ENCODE data around the gene EXOC6. TPM values are rescaled to one million over a fixed set of nuclear protein-coding genes. Genes with fewer than 3 reads are reported as not detected.
"Not testable (repeated sequence)": the region's sequence is repeated elsewhere in the genome, so short reads cannot be mapped to it uniquely, and the experiment has no call there.

Gene EXOC6
- total and polyA plus RNA-seq, 8 donors: 1.7 to 21.3 (median 4.6) TPM

- no peak overlapping the region for H3K4me3 ChIP-seq
- no peaks in the 10 kb centered on the region for H3K27me3 ChIP-seq
- peaks cover 0 to 61% (median 49%) of the 10 kb centered on the region in 4 donors for H3K36me3 ChIP-seq
- no peaks in the 10 kb centered on the region for H3K4me1 ChIP-seq
- no peak overlapping the region for H3K27ac ChIP-seq
- WGBS, 5 donors: 97 to 99% (median 98%) methylated on average over 3 of the region's 3 CpGs
- no peak for DNase-seq
- H3K9me3 ChIP-seq: no peaks in the 10 kb centered on the region
- TF ChIP-seq EP300 (IDR thresholded peaks at IDR 0.05) (no peak), POLR2AphosphoS5 (IDR thresholded peaks at IDR 0.05) (no peak), POLR2A (IDR thresholded peaks at IDR 0.05) (no peak), CTCF (IDR thresholded peaks at IDR 0.05) (no peak)
- intact Hi-C loops (cut with DNase I; ENCODE audit: low total_unique reads): no loop called here
Measured at GRCh38 chr10:92946491-92946890, 98.2 kb downstream of the EXOC6 start.

GRCh38 chr10:92952573-92952972 lies 104.3 kb downstream of the EXOC6 start:
- H3K27me3 ChIP-seq; intact Hi-C loops (cut with DNase I; ENCODE audit: low total_unique reads); DNase-seq; H3K27ac ChIP-seq; H3K4me3 ChIP-seq; H3K4me1 ChIP-seq; H3K9me3 ChIP-seq: not testable (repeated sequence)
- peaks cover 0 to 59% (median 40%) of the 10 kb centered on the region in 4 donors for H3K36me3 ChIP-seq

GRCh38 chr10:92957223-92958010 lies 109.1 kb downstream of the EXOC6 start:
- TF ChIP-seq EP300 (IDR thresholded peaks at IDR 0.05) (no peak), CTCF (IDR thresholded peaks at IDR 0.05) (no peak), POLR2AphosphoS5 (IDR thresholded peaks at IDR 0.05) (no peak), POLR2A (IDR thresholded peaks at IDR 0.05) (no peak)
- 69 to 83% (median 71%) methylated on average over 2 of the region's 2 CpGs for WGBS, 5 donors

GRCh38 chr10:92961638-92962037 lies 113.3 kb downstream of the EXOC6 start:
- Histone ChIP-seq H3K9me3 (no peaks in the 10 kb centered on the region), H3K4me1 (no peaks in the 10 kb centered on the region), H3K4me3 (no peak overlapping the region), H3K27me3 (no peaks in the 10 kb centered on the region), H3K27ac (no peak overlapping the region), H3K36me3 (peaks cover 0 to 18% (median 14%) of the 10 kb centered on the region in 4 donors)
- intact Hi-C loops (cut with DNase I; ENCODE audit: low total_unique reads): no loop called here
- TF ChIP-seq POLR2AphosphoS5 (IDR thresholded peaks at IDR 0.05) (no peak), POLR2A (IDR thresholded peaks at IDR 0.05) (no peak), EP300 (IDR thresholded peaks at IDR 0.05) (no peak)
- no peak for DNase-seq
- WGBS, 5 donors: 87 to 98% (median 93%) methylated on average over 2 of the region's 2 CpGs

More at GRCh38 chr10:92957223-92958010, 109.1 kb downstream of the EXOC6 start:
- intact Hi-C loops (cut with DNase I; ENCODE audit: low total_unique reads): no loop called here
- Histone ChIP-seq H3K4me1 (no peaks in the 10 kb centered on the region), H3K27me3 (no peaks in the 10 kb centered on the region), H3K4me3 (no peak overlapping the region), H3K27ac (no peak overlapping the region), H3K9me3 (no peaks in the 10 kb centered on the region), H3K36me3 (peaks cover 0 to 44% (median 31%) of the 10 kb centered on the region in 4 donors)
- DNase-seq: no peak

- Histone ChIP-seq H3K27ac (no peak overlapping the region), H3K4me1 (no peaks in the 10 kb centered on the region), H3K27me3 (no peaks in the 10 kb centered on the region), H3K9me3 (no peaks in the 10 kb centered on the region), H3K4me3 (no peak overlapping the region), H3K36me3 (peaks cover 0 to 8% (median 3%) of the 10 kb centered on the region in 4 donors)
- intact Hi-C loops (cut with DNase I; ENCODE audit: low total_unique reads): no loop called here
- 44 to 58% (median 55%) methylated on average over 2 of the region's 2 CpGs for WGBS, 5 donors
- peak in 1 of 2 donors; percentile 74 for DNase-seq
- no peak for TF ChIP-seq POLR2AphosphoS5 (IDR thresholded peaks at IDR 0.05)
- peak in 5 of 7 experiments; percentile 10 to 73 (median 38) for TF ChIP-seq CTCF (IDR thresholded peaks at IDR 0.05)
Measured at GRCh38 chr10:92965314-92965713, 117.0 kb downstream of the EXOC6 start.
